DND-41 (cell line): ENCODE data around the gene SLFN12L.

Source experiments
- EZH2 ChIP-seq: IDR thresholded peaks from 3 replicates; pipeline ENCODE4 v1.6.1; 2012; ENCODE audit warnings: borderline replicate concordance, low read depth, mild to moderate bottlenecking, moderate library complexity, low read length, inconsistent platforms; ENCODE audit not compliant: severe bottlenecking
- TF ChIP-seq, protein P1 (sequence below): IDR thresholded peaks from 2 replicates; pipeline ENCODE4 v1.5.1; 2012; ENCODE audit warnings: borderline replicate concordance, low read length, moderate library complexity, mild to moderate bottlenecking; ENCODE audit not compliant: poor library complexity, severe bottlenecking; ENCODE audit errors: extremely low read depth

DNA sequence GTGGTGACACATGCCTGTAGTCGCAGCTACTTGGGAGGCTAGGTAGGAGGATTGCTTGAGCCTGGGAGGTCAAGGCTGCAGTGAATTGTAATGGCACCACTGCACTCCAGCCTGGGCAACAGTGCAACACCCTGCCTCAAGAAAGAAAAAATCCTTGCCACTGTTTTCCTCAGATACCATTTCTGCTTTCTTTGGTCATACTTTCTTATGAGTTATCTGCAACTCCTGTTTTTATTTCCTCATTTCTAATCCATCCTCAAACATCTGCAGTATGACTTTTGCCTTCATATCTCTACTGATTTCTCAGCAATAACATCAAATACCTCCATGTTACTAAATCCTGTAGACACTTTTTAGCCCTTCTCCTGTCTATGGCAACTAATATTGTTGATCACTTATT, 46.6 kb upstream of the SLFN12L start:
- TF ChIP-seq, protein P1, sequence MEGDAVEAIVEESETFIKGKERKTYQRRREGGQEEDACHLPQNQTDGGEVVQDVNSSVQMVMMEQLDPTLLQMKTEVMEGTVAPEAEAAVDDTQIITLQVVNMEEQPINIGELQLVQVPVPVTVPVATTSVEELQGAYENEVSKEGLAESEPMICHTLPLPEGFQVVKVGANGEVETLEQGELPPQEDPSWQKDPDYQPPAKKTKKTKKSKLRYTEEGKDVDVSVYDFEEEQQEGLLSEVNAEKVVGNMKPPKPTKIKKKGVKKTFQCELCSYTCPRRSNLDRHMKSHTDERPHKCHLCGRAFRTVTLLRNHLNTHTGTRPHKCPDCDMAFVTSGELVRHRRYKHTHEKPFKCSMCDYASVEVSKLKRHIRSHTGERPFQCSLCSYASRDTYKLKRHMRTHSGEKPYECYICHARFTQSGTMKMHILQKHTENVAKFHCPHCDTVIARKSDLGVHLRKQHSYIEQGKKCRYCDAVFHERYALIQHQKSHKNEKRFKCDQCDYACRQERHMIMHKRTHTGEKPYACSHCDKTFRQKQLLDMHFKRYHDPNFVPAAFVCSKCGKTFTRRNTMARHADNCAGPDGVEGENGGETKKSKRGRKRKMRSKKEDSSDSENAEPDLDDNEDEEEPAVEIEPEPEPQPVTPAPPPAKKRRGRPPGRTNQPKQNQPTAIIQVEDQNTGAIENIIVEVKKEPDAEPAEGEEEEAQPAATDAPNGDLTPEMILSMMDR = no peak
- no peak for TF ChIP-seq EZH2
